LHCN-M2 (cell line): ENCODE measurements around the gene PLEKHH1. TPM values are rescaled to one million over a fixed set of nuclear protein-coding genes. Genes with fewer than 3 reads are reported as not detected.

ENCODE experiments used
- DNase-seq: peaks from one replicate; pipeline ENCODE4 v3.0.0-alpha.2; 2012; ENCODE audit warnings: low read depth
- total RNA-seq: library from RNA; depleted of rRNA; stranded (reverse); fragments of >200 nt; gene quantifications from 2 replicates; pipeline ENCODE4 v1.2.3, GENCODE V29; 2014

Gene PLEKHH1
- total RNA-seq, 1 experiment from 2014 or later, result 0.06 TPM

DNA sequence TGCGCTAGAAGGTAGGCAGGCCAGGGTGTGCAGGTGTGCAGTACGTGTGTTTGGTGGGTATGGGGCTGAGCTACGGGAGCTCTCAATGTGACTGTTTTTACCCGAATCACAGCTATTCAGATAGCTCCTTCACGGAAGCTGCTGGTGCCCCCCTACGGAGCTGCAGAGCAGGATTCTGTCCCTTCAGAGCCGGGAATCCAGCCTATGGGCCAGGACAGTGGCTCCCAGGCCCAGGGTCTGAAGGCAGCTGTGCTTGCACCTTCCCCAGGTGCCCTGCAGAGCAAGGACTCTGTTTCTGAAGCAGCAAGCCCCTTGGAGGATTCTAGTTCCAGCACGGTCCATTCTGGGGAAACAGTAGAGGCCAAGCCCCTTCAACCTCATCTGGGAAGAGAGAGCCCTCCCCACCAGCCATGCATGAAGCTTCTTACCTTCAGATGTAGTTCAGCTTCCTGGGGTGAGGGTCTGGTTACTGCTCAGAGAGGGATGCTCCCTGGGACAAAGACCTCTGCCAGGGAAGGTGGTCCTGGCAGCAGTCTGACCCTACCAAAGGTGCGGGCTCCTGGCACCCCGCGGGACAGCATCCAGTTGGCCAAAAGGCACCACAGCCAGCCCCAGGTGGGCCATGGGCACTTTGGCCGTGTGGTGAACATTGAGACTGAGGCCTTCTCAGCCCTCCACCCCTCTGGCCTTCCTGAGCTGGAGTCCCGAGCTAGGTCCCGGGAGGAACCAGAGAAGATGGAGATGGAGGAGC is 29.1 kb downstream of the PLEKHH1 start:
- no peak for DNase-seq

DNA sequence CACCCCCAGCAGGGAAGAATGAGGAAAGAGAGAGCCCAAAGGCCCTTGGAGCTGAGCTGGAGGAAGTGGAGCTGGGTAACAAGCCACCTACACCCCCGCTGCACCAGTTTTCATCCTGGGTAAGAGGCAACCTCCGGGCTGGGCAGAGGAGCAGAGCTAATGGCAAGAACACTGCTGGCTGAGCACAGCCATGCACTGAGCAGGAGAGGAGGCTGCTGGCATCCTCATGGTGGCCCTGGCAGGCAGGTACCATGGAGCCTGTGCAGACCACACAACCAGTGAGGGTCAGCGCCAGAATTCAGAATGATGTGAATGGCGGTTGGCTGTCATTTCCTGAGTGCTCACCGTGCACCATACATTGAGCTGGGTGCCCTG is 29.7 kb downstream of the PLEKHH1 start:
- DNase-seq, result no peak

GRCh38 chr14:67564236-67564635 is 31.1 kb downstream of the PLEKHH1 start:
- no peak for DNase-seq

- peak; percentile 7 for DNase-seq
Observed at GRCh38 chr14:67566908-67567307, 33.8 kb downstream of the PLEKHH1 start.

GRCh38 chr14:67567654-67568053 is 34.6 kb downstream of the PLEKHH1 start:
- DNase-seq, result no peak

DNA sequence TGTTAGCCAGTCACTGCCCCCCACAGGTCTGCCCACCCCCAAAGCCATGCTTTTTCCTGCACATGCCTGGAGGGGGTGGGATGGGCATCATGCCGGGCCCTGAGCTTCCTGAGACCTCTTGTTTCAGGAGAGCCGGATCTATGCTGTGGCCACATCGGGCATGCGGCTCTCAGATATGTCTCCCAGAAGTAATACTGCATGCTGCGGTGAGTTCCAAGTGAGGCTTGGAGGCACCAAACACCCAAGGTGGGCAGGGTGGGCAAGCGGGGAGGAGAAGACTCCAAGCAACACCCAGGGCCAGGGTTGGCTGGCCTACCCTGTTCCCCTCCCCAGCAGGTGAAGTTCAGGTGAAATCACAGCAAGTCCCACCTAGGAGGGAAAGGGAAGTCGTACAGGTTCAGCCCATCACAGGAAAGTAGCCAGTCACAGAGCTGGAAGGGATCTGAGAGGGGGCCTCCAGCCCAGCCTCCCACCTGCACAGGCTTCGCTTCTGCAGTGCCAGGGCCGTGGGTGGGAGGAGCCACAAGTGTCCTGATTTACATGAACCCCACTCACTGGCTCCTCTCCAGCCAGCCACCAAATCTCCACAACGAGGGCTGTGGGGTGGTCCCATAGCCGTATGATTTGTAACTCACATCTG is 36.0 kb downstream of the PLEKHH1 start:
- no peak for DNase-seq

DNA sequence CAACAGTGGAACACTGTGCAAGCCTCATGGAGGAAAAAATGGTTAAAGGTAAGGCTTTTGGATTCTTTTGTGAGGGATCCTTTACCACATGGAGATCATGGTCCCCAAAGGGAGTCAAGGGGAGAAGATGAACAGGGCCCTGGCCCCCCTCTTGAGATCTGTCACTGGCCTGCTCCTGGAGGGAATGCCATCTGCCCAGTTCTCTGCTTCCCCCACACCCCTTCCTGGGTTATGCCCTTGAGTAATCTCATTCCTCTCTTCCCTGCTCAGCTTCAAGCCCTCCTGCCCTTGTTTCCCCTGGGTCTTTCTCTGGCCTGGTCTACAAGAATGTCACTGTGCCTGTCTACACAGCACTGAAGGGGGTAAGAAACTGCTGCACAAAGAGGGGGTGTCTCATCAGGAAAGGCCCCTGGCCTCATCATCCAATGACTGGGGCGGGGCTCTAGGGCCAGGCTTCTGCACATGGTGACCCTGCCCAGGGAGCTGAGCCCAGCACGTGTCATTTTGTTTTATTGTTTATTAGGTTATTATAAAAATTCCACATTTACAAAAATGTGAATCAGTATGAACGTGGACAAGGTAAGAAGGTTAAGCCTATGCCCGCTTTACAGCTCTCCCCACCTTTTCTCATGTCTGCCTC is 36.7 kb downstream of the PLEKHH1 start:
- no peak for DNase-seq

DNA sequence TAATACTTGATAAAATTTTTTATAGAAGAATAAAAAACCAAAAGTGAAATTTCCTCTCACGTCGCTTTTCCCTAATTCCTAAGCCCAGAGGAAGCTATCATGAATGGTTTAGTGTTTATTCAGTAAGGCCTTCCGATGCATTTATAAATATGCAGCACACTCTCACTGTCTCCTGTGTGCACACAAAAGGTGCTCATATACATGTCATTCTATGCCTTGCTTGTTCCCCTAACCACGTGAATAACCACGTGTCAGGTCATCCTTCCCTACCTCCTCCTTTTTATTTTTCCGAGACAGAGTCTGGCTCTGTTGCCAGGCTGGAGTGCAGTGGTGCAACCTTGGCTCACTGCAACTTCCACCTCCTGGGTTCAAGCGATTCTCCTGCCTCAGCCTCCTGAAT is 37.4 kb downstream of the PLEKHH1 start:
- DNase-seq, result no peak

DNA sequence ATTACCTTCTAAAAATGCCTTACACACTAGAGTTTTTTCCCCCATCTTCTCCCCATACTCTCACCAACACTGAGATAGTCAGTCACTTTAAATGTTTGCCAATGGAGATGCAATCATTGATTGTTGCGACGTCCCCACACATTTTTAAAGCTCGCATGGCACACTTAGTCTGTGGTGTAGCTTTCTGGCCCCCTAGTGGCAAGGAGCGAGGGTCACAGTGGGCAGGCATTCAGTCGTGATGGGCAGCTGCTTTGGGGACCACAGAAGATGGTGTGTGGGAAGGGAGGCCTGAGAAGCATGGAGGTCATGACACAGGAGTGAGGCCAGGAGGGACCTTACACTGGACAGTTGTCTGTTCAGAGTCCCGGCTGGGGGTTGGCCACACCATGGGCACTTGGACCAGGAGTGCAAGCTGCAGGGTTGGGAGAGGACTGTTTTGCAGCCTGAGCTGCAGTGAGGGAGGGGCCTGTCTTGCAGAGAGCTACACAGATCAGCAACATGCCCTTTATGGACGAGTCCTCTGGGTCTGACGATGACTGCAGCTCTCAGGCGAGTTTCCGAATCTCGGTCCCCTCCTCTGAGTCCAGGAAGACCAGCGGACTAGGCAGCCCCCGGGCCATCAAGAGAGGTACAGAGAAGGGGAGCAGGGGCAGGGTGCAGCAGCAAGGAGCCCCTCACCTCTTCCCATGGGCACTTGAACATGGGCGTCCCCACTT is 38.3 kb downstream of the PLEKHH1 start:
- DNase-seq, result peak; percentile 50

DNA sequence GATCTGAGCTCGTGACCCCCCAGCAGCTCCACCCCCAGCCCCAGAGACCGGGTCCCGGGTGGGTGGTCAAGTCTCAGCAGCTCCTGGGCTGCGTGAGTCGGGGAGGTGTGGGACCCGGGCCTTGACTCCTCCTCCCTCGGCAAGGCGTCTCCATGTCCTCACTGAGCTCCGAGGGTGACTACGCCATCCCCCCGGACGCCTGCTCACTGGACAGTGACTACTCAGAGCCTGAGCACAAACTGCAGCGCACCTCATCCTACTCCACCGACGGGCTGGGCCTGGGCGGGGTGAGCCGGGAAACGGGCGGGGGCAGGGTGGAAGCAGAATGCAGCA is 38.9 kb downstream of the PLEKHH1 start:
- no peak for DNase-seq

DNA sequence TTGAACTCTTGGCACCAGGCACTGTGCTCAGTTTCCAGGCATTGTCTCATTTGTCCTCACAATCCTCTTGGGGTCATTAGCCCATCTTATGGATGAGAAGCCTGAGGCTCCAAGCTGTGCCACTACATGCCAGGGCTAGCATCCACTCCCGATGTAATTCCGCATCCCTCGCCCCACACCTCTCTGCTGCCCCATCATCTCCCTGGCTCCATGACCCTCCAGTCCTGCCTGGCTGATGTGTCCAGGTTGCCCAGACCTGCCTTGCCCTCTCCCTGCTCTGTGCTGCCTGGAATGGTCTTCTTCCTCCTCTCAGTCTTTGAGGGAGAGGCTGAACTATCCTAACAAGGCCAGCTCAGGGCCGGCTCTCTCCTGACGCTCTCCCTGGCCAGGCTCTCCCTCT is 39.5 kb downstream of the PLEKHH1 start:
- DNase-seq, result no peak

DNA sequence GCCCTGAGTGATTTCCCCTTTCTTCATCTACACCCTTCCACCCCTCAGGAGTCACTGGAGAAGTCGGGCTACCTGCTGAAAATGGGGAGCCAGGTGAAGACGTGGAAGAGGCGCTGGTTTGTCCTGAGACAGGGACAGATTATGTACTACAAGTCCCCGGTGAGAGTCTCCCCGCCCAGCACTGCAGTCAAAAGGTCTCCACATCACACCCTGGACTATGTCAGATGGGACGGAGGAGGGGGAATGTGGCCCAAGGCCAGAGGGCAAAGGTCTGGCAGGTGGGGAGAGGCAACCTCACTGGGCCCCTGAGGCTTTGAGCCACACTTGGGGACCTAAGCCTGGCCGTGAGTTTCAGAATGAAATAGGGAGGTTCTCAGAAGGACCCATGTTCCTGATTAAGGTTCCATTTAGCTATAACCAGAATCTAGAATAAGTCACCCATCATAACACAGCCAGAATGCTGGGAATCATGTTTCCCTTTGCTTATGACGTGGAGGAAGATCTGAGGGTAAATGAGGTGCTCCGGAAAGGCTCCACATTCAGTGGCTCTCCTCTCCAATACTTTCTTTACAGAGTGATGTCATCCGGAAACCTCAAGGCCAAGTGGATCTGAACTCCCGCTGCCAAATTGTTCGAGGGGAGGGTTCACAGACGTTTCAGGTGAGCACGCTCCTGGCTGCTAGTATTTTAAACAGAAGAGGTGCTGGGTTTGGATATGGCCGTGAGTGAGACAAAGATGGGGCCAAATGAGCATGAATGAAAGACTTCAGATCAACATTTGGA is 40.3 kb downstream of the PLEKHH1 start:
- DNase-seq, result no peak

- no peak for DNase-seq
Observed at GRCh38 chr14:67574156-67574555, 41.1 kb downstream of the PLEKHH1 start.

- DNase-seq, result no peak
Observed at GRCh38 chr14:67574806-67575205, 41.7 kb downstream of the PLEKHH1 start.

- no peak for DNase-seq
Observed at GRCh38 chr14:67575684-67576083, 42.6 kb downstream of the PLEKHH1 start.

GRCh38 chr14:67576216-67576955 is 43.3 kb downstream of the PLEKHH1 start:
- DNase-seq, result no peak

DNA sequence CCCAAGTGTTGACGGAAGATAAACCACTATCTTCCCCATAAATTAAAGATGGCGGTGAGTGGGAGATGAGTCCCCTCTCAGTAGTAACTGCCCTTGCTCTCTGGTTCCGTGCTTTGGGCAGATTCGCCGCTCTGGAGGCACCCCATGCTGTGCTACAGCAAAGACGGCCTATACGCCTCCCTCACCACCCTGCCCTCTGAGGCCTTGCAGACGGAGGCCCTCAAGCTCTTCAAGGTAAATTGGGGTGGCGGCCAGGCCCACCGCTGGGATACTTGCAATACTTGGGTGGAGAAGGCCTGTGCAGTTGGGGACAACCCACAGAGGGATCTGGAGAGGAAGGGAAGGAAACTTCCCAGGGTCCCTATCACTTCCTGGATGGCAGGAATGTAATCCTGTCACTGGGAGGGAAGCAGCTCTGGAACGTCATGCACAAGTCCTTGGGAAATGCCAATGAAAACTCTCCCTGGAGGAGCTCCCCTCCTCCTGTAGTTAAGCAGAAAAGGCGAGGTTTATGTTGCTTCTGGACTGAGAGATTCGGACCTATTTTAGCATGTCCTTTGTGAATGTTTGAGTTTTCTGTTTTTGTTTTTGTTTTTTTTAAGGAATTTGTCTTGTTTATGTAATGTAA is 44.2 kb downstream of the PLEKHH1 start:
- no peak for DNase-seq

DNA sequence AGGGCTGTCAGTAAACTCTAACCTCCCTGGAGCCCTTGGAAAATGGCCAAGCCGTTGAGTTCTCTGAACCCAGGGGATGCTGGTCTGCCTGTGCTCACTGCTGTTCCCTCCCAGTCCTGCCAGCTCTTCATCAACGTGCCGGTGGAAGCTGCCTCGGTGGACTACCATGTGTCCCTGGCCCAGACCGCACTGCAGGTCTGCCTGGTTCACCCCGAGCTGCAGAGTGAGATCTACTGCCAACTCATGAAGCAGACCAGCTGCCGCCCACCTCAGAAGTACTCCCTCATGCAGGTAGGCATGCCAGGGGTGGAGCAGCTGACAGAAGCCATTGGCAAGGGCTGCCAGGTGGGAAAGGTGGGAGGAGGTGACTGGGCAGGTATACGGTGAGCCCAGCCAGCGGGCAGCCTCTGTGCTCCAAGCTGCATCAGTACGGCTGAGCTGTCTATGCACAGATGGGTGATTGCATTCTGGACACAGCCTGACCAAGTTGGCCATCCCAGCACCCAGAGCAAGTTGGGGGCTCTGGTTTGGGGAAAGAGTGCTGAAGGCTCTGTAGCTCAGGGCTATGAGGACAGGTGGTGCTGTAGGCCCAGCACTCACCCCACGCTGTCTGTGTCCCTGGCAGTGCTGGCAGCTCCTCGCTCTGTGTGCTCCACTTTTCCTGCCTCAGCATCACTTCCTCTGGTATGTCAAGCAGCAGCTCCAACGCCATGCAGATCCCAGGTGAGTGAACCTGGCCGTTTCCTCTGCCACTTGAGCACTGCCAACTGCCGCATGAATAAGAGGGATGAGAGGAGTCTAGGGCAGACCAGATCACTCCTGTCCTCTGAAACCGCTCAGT is 45.0 kb downstream of the PLEKHH1 start:
- DNase-seq, result no peak

GRCh38 chr14:67579040-67579439 is 46.0 kb downstream of the PLEKHH1 start:
- no peak for DNase-seq

DNA sequence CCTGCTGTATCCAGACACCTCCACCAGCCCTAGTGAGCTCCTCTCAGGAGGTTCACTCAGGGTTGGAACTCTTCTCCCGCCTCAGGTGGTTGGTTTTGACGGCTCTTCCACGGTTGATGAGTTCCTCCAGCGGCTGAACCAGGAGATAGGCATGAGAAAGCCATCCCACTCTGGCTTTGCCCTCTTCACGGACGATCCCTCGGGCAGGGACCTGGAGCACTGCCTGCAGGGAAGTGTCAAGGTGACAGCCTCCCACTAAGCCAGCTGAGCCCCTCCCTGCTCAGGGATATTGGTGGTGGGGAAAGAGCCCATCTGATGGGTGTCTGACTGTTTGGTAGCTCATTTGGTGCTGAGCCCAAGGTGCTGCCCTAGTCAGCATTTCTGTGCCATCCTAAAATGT is 46.5 kb downstream of the PLEKHH1 start:
- no peak for DNase-seq
